KOPT-K1 (cell line): ENCODE results near the gene NPHP1.
"Not testable (repeated sequence)": the region's sequence is repeated elsewhere in the genome, so short reads cannot be mapped to it uniquely, and the experiment has no call there.

ENCODE experiments used
- H3K27ac ChIP-seq: fragments of 200-600 bp; sonication (generic); 2 replicates; pipeline ENCODE4 v1.5.1; 2016; ENCODE audit warnings: antibody characterized with exemption, mild to moderate bottlenecking, low read depth, low read length; ENCODE audit not compliant: poor library complexity, severe bottlenecking
- H3K36me3 ChIP-seq: fragments of 200-600 bp; sonication (generic); 2 replicates; pipeline ENCODE4 v1.5.1; 2017; ENCODE audit warnings: antibody characterized with exemption, mild to moderate bottlenecking, low read length, moderate library complexity; ENCODE audit not compliant: insufficient read depth
- H3K9me3 ChIP-seq: fragments of 200-600 bp; sonication (generic); 2 replicates; pipeline ENCODE4 v1.5.1; 2017; ENCODE audit warnings: antibody characterized with exemption, low read length, mild to moderate bottlenecking; ENCODE audit not compliant: insufficient read depth, poor library complexity, severe bottlenecking

The NPHP1 gene

DNA sequence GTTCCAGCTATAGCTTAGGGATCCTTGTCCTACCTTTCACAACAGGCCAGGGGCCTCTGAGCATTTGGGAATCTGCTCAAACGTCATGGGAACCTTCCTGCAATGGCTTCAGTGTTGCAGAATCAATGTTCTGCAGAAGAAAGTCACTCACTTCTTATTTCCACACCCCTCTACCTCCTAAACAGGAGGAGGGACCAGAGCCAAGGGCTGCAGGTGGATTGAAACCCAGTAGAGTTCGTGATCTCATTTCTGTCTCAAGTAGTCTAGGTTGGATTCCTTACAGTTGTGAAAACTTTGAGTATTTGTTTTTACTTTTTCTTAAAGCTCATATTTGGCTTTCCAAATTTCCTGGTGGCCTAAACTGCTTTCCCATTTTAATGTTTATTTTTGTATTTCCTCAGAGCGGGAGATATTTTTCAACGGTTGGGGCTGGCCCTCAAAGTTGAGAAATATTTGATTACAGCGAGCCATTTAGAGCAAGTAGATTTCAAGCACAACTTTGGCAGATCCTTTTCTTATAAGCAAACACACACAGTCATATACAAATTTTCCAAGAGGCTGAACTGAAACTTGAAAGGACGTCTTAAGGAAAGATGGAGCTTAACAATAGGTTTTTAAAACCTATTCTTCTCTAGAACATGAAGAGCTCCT lies 109.8 kb downstream of the NPHP1 start:
- not testable (repeated sequence) for H3K9me3 ChIP-seq, H3K36me3 ChIP-seq, H3K27ac ChIP-seq

GRCh38 chr2:110093924-110094323 lies 110.9 kb downstream of the NPHP1 start:
- not testable (repeated sequence) for H3K27ac ChIP-seq, H3K36me3 ChIP-seq, H3K9me3 ChIP-seq

- not testable (repeated sequence) for H3K27ac ChIP-seq, H3K36me3 ChIP-seq, H3K9me3 ChIP-seq
Measured at GRCh38 chr2:110090164-110090563, 114.6 kb downstream of the NPHP1 start.

DNA sequence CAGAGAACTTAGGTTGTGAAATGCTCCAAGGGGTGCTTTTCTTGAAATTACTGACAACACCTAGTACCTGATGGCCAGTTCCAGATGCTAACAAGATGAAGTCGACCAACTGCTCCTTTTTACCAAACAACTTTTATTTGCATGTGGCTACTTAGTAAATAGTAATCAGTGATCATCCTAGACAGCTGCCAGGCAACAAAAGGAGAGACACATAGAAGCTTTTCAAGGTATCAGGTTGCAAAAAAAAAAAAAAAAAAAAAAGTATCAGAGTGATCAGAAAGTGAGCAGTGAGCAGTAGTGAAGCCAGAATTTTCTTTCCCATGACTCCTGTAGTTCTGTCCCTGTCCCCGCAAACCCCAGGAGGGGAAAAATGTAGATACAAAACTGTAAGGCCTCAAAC lies 121.1 kb downstream of the NPHP1 start:
- not testable (repeated sequence) for H3K36me3 ChIP-seq, H3K9me3 ChIP-seq, H3K27ac ChIP-seq

GRCh38 chr2:110083162-110083561 lies 121.7 kb downstream of the NPHP1 start:
- not testable (repeated sequence) for H3K9me3 ChIP-seq, H3K27ac ChIP-seq, H3K36me3 ChIP-seq

DNA sequence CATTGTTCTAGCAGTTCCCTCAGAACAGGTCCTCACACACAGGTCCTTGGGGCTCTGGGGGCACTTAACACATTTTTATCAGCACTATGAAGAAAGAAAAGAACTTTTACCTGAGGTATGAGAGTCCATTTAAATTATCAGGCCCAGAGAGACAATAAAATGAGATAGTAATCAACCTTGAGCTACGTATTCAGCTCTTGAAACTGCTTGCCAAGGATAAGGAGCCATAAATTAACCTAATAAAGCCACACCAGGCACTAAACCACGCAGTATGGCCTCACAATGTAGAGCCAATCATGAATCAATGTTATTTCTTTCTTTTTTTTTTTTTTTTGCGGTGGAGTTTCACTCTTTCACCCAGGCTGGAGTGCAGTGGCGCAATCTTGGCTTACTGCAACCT lies 126.7 kb downstream of the NPHP1 start:
- H3K27ac ChIP-seq, H3K9me3 ChIP-seq, H3K36me3 ChIP-seq: not testable (repeated sequence)

DNA sequence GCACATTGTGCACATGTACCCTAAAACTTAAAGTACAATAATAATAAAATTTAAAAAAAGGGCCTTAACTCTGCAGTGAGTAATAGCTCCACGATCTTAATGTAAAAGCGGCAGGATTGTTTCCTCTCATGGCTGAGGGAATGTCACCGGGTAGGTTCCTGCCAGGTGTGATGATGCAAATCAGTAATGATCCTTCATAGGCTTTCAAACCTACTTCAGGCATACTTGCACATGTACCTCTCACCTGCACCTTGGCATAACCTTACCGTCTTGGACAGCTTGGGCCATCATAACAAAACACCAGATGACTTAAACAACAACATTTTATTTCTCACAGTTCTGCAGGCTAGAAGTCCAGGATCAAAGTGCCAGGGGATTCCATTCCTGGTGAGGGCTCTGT lies 128.9 kb downstream of the NPHP1 start:
- H3K36me3 ChIP-seq, H3K27ac ChIP-seq, H3K9me3 ChIP-seq: not testable (repeated sequence)
